GM13976 (cell line): Measurements from ENCODE around the gene PLXNA2.

Source experiments
- DNase-seq: peaks from one replicate; pipeline ENCODE4 v3.0.0; 2012; ENCODE audit warnings: low spot score
- CTCF ChIP-seq: IDR thresholded peaks from 2 replicates; pipeline ENCODE4 v1.5.1; 2012; ENCODE audit warnings: borderline replicate concordance, mild to moderate bottlenecking; ENCODE audit not compliant: insufficient read depth; ENCODE audit errors: extremely low read depth, missing control alignments, control extremely low read depth
- in situ Hi-C: fragments of 300-500 bp; cut with MboI; formaldehyde crosslinking; loops from one replicate; pipeline ENCODE4 v1.12.0; 2022; ENCODE audit warnings: low sequenced_read_pairs, mixed read lengths, inconsistent platforms; ENCODE audit not compliant: unreplicated experiment

PLXNA2 gene

GRCh38 chr1:208047476-208047934 lies 196.7 kb downstream of the PLXNA2 start:
- in situ Hi-C loops: no loop called here
- no peak for TF ChIP-seq CTCF
- DNase-seq: no peak

- TF ChIP-seq CTCF: no peak
- in situ Hi-C loops: no loop called here
- DNase-seq: no peak
Measured at GRCh38 chr1:208045463-208046260, 198.5 kb downstream of the PLXNA2 start.

GRCh38 chr1:208044589-208045462 lies 199.4 kb downstream of the PLXNA2 start:
- no peak for TF ChIP-seq CTCF
- in situ Hi-C loops: no loop called here
- DNase-seq: no peak

- DNase-seq: no peak
- TF ChIP-seq CTCF: no peak
- in situ Hi-C loops: no loop called here
Measured at GRCh38 chr1:208043691-208044181, 200.4 kb downstream of the PLXNA2 start.

GRCh38 chr1:208042868-208043267 lies 201.3 kb downstream of the PLXNA2 start:
- DNase-seq: no peak
- TF ChIP-seq CTCF: no peak
- in situ Hi-C loops: no loop called here

- TF ChIP-seq CTCF: no peak
- no peak for DNase-seq
- in situ Hi-C loops: no loop called here
Measured at GRCh38 chr1:208042041-208042615, 202.1 kb downstream of the PLXNA2 start.
